Measurements from ENCODE around the gene PRR5.

DNA sequence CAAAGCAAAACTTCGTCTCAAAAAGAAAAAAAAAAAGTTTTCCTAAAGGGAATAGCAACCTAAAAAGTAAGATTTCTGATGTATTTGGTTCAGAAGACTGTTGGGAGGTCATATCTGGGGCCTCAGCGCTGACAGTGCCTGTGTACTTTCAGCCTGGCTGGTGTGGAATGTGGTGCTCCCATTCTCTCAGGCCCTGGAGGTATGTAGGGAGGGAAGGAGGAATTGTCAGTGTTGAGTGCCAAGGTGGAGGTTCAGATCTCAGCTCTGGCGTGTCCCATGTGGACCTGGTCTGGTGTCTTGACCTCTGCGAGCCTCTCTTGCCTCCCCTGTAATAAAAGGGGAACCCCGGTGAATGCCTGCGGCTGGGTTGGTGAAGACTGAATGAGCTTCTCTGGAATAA, 22.4 kb downstream of the PRR5 start:
- TF ChIP-seq, protein P1, sequence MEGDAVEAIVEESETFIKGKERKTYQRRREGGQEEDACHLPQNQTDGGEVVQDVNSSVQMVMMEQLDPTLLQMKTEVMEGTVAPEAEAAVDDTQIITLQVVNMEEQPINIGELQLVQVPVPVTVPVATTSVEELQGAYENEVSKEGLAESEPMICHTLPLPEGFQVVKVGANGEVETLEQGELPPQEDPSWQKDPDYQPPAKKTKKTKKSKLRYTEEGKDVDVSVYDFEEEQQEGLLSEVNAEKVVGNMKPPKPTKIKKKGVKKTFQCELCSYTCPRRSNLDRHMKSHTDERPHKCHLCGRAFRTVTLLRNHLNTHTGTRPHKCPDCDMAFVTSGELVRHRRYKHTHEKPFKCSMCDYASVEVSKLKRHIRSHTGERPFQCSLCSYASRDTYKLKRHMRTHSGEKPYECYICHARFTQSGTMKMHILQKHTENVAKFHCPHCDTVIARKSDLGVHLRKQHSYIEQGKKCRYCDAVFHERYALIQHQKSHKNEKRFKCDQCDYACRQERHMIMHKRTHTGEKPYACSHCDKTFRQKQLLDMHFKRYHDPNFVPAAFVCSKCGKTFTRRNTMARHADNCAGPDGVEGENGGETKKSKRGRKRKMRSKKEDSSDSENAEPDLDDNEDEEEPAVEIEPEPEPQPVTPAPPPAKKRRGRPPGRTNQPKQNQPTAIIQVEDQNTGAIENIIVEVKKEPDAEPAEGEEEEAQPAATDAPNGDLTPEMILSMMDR (IDR thresholded peaks at IDR 0.05), result no peak
- TF ChIP-seq POLR2A (IDR thresholded peaks at IDR 0.05), result no peak

Measured in body of pancreas (tissue), 4 donors.